ENCODE results near the gene AMMECR1L.

- no peak for TF ChIP-seq CTCF (conservative IDR thresholded peaks at IDR 0.05; ENCODE audit: low read length)
- TF ChIP-seq EZH2phosphoT487 (IDR thresholded peaks at IDR 0.05; ENCODE audit: borderline replicate concordance, low read depth, low read length), result no peak
These were observed 20.6 kb upstream of the AMMECR1L start for GRCh38 chr2:127906206-127906926.
